GM12891 (cell line): ENCODE results near the gene ARHGAP21.
"Not testable (repeated sequence)": the region's sequence is repeated elsewhere in the genome, so short reads cannot be mapped to it uniquely, and the experiment has no call there.

Experiments used
- DNase-seq: peaks from one replicate; pipeline ENCODE4 v3.0.0; 2011; ENCODE audit warnings: low spot score; ENCODE audit not compliant: insufficient read length
- FAIRE-seq: peaks from 2 replicates; lab custom pipeline; 2011; peaks lifted over from hg19 to GRCh38; lab: Jason Lieb, UNC
- PAX5 ChIP-seq: IDR thresholded peaks from 2 replicates; pipeline ENCODE4 v1.6.1; 2011; ENCODE audit warnings: low read length, moderate library complexity, mild to moderate bottlenecking; ENCODE audit not compliant: insufficient read depth, severe bottlenecking
- POLR2A ChIP-seq: IDR thresholded peaks from 2 replicates; pipeline ENCODE4 v1.6.1; 2011; ENCODE audit warnings: low read depth, low read length, control low read depth
- POLR2AphosphoS5 ChIP-seq: IDR thresholded peaks from 2 replicates; pipeline ENCODE4 v1.6.1; 2011; ENCODE audit warnings: low read depth, low read length, control low read depth
- POU2F2 ChIP-seq: IDR thresholded peaks from 2 replicates; pipeline ENCODE4 v1.6.1; 2011; ENCODE audit warnings: low read depth, mild to moderate bottlenecking, control low read depth, low read length, moderate library complexity
- SPI1 ChIP-seq: IDR thresholded peaks from 2 replicates; pipeline ENCODE4 v1.6.1; 2011; ENCODE audit warnings: low read depth, low read length, control low read depth
- TAF1 ChIP-seq: IDR thresholded peaks from 2 replicates; pipeline ENCODE4 v1.6.1; 2011; ENCODE audit warnings: low read depth, low read length, control low read depth

Gene ARHGAP21

GRCh38 chr10:24642921-24643678 lies 80.6 kb downstream of the ARHGAP21 start:
- TF ChIP-seq POLR2A (no peak), POLR2AphosphoS5 (no peak), POU2F2 (no peak), SPI1 (no peak), TAF1 (no peak), PAX5 (no peak)
- FAIRE-seq = peak; percentile 89
- DNase-seq = no peak

DNA sequence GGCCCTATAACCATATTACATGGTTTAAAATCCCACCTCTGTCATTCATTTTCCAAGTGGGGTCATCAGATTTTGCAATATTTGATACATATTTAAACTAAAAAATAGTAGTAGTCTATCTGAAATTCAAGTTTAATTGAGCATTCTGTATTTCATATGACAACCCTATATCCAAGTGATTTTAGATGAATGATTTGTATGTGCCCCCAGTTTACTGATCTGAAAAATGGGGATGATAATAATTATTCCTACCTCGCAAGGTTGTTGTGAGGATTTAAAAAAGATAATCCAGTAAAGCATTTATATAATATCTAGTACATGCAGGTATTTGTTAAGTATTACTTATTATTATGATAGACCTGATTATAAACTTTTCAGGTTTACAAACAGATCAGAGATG lies 84.6 kb downstream of the ARHGAP21 start:
- DNase-seq (no peak), FAIRE-seq (no peak)
- TF ChIP-seq POLR2AphosphoS5 (no peak), POU2F2 (no peak), SPI1 (no peak), PAX5 (no peak), POLR2A (no peak), TAF1 (no peak)

DNA sequence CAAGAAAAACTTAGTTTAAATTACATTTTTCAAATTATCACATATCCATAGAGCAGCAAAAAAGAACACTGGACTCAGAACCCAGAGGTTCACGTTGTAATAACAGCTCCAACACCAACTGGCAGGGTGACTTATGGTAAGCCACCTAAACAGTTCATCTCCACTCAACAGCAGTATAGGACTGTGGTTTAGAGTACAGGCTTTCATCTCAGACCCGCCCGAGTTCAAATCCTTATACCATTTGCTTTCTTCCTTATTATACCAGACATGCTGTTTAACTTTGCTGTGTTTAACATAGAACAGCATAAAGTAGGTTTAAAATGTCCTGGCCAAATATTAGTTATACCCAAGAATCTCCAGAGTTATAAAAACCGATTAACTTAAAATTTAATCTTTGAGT lies 97.9 kb downstream of the ARHGAP21 start:
- FAIRE-seq (no peak), DNase-seq (no peak)
- TF ChIP-seq PAX5 (no peak), SPI1 (no peak), POLR2A (no peak)

GRCh38 chr10:24623383-24623782 lies 100.3 kb downstream of the ARHGAP21 start:
- DNase-seq = no peak
- FAIRE-seq = no peak
- TF ChIP-seq POLR2A (no peak), POLR2AphosphoS5 (no peak), SPI1 (no peak), TAF1 (no peak), PAX5 (no peak), POU2F2 (no peak)

GRCh38 chr10:24622781-24623301 lies 100.8 kb downstream of the ARHGAP21 start:
- DNase-seq = no peak
- TF ChIP-seq POU2F2 (no peak), TAF1 (no peak)
- no peak for FAIRE-seq

GRCh38 chr10:24621035-24621795 lies 102.5 kb downstream of the ARHGAP21 start:
- FAIRE-seq = peak; percentile 78
- not testable (repeated sequence) for DNase-seq

DNA sequence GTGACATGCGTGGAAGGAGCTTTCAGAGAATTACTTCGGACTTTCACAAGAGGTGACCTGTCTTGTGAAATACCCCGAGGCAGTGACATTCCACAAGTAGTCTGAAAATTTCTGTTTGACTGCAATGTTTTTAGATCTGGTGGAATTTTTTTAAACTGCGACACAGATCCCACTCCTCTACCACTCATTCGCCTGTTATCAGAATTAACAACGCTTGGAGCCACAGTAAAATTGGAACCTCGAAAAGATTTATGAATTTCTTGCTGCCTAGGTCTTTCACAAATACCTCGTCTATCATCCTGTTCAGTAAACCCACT lies 103.7 kb downstream of the ARHGAP21 start:
- not testable (repeated sequence) for DNase-seq, FAIRE-seq

DNA sequence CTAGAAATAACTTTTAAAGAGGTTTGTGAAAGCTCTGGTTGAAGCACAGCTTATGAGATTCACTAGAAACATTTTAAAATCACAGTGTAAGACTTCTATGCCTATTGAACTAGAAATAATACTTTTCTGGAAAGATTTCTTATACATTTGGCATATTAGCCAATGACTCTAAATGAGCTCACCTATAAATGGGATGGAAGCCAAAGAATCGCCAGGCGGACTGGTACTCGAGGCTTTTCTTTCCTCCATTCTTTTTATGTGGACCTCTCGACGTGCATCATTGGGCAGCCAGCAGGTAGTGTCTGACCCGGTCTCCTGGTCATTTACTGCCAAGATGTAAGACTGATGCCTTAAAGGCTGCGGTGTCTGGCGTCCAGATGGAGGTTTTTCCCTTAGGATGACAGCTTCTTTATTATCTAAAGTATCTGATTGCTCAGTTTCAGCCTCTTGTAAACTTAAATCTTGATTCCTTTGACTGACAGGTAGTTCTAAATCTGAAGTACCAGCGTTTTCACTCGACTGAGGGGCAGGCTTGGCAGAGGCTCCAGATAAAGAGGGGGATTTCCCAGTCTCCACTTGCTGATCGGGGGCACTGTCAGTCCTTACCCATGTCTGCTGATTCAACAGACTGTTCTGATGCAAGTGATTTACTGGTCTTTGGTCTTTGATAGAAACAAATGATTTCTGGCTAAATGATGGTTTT lies 104.2 kb downstream of the ARHGAP21 start:
- not testable (repeated sequence) for FAIRE-seq, DNase-seq

DNA sequence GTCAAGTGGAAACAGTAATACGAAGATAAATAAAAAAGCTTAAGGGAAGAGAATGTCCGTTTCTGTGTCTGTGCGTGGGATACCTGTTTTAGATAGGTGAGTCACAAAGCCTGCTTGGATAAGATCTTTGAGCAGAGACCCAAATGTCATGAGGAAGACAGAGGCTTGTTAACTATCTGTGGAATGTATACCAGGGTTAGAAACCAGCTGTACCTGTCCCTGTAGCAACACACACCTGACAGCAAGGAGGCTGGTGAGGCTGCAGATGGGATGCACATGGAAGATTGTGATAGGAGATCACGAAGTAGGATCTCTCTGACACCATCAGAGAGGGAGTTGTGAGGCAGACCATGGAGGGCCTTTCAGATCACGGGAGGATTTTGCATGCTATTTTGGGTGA lies 105.3 kb downstream of the ARHGAP21 start:
- FAIRE-seq (no peak), DNase-seq (no peak)
- TF ChIP-seq SPI1 = no peak
- TF ChIP-seq PAX5 = no peak
- TF ChIP-seq POLR2A = no peak
- TF ChIP-seq TAF1 = no peak
- no peak for TF ChIP-seq POLR2AphosphoS5
- TF ChIP-seq POU2F2 = no peak

GRCh38 chr10:24617771-24618396 lies 105.8 kb downstream of the ARHGAP21 start:
- TF ChIP-seq POLR2A (no peak), PAX5 (no peak), SPI1 (no peak), TAF1 (no peak), POU2F2 (no peak), POLR2AphosphoS5 (no peak)
- no peak for DNase-seq
- no peak for FAIRE-seq
